COLO668 (cell line): Measurements from ENCODE around the gene PHF20.
"Not testable (repeated sequence)": the region's sequence is repeated elsewhere in the genome, so short reads cannot be mapped to it uniquely, and the experiment has no call there.

Experiments used
- DNase-seq: peaks from one replicate; lab custom pipeline; 2025; ENCODE audit not compliant: unreplicated experiment; lab: John Stamatoyannopoulos, UW

The PHF20 gene

DNA sequence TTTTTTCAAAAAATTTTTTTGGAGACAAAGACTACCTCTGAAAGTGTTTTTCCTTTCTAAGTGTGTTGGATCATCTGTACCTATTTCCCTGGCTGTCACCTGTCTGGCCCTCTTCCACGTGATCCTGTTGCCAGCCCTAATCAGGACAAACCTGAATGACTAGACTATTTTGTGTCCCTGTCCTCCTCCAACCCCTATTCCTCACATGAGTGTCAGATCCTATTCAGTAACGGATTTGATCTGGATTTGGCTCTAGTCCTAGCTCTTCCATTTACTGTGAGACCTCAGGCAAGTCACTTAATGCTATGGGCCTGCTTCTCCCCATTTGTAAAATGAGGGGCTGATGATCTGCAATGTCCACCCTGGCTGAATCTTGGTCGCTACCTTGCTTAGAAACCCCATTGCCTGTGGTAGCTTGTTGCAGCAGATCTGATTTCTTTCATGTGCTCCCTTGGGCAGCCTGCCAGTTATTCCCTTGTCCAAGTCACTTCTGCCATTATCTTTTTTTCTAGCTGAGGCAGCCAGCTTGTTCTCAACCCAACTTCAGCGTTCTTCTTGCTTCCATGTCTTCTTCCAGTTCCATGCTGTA lies 4.8 kb downstream of the PHF20 start:
- DNase-seq: peak; percentile 26

DNA sequence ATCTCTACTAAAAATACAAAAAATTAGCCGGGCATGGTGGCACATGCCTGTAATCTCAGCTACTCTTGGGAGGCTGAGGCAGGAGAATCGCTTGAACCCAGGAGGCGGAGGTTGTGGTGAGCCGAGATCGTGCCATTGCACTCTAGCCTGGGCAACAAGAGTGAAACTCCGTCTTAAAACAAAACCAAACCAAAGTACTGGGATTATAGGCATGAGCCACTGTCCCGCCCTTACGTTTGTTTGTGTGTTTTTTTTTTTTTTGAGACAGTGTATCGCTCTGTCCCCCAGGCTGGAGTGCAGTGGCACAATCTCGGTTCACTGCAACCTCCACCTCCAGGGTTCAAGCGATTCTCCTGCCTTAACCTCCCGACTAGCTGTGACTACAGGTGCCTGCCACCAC lies 12.0 kb downstream of the PHF20 start:
- not testable (repeated sequence) for DNase-seq

DNA sequence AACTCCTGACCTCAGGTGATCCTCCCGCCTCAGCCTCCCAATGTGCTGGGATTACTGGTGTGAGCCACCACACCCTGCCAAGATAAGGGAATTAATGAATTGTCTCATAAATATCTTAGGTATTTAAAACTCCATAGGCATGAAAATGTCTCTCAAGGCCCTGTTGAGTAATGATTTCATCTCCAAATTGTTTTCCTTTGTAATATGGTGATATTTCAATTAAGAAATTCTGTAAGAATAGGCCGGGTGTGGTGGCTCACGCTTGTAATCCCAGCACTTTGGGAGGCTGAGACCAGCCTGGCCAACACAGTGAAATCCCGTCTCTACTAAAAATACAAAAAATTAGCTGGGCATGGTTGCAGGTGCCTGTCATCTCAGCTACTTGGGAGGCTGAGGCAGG lies 13.7 kb downstream of the PHF20 start:
- not testable (repeated sequence) for DNase-seq

DNA sequence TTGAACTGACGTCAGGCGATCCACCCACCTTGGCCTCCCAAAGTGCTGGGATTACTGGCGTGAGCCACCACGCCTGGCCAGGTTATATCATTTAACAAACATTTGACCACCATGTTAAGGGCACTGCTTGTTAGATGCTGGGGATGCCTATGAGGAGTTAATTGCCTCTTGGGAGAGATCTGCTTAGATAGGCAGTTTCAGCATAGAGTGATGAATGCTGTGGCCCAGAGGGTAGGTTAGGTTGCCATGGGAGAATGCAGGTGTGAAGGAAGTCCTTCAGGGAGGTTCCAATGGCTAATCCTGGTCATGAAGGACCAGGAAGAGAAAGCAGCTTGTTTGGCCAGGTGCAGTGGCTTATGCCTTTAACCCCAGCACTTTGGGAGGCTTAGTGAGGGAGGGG lies 17.0 kb downstream of the PHF20 start:
- peak; percentile 39 for DNase-seq

DNA sequence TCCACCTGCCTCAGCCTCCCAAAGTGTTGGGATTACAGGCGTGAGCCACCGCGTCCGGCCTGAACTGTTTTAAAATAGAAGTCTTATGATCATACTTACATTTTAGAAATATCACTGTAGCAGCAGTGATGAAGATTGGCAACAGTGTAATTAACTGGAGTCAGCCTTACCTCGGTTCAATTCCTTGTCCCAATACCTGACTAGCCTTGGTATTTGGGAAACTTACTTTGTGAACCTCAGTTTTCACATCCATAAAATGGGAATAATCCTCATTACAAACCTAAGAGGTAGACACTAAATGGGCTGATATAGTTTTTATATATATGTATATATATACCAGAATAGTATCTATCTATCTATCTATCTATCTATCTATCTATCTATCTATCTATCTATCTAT lies 19.3 kb downstream of the PHF20 start:
- no peak for DNase-seq

DNA sequence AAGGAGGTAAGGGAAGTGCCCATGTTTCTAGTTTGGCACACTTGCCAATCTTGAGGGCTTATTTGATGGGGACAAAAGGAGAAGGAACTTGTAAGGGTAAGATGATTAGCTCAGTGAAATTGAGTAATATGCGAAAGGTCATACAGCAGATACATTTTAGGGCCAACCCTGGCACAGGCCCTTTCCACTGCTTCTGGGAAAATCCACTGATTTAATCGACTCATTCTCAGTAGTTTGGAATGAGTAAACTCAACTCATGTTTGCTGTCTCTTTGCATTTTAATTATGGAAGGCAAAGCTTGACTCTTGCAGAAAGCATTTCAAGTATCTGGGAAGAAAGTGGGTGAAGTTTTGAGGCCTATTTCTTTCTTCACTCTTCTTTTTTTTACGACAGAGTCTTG lies 20.0 kb downstream of the PHF20 start:
- no peak for DNase-seq

DNA sequence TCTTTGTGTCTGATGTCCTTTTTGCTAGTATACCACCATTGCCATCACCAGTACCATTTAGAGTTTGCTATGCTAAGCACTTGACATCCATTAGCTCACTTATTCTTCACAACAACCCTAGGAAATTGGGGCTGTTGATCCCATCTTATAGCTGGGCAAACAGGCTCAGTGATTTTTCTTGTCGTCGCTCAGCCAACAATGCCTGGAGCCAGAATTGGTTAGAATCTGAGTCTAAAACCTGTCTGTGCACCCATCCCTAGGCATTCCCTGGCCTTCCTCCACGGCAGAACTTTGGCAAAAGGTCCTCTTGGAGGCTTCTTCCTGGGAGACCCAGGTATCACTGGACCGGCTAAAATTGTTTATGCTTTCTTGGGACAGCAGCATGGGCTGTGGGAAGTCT lies 20.9 kb downstream of the PHF20 start:
- no peak for DNase-seq

DNA sequence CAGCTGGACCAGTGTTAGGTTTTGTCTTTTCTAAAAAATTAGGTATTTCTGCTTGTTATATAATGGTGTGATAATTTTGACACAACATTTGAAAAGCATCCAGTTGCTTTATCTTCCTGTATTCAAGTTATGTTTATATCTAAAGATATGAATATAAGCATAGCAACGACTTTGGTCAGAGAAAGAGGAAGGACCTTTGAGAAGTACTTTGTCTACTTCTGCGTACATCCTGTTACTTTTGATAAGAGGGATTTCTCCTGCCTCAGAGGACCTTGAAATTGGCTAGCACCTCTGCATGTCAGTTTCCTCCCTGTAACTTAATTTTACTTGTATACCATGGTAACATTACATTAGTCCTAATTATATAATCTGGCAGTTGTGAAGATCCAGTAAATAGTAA lies 24.8 kb downstream of the PHF20 start:
- no peak for DNase-seq

DNA sequence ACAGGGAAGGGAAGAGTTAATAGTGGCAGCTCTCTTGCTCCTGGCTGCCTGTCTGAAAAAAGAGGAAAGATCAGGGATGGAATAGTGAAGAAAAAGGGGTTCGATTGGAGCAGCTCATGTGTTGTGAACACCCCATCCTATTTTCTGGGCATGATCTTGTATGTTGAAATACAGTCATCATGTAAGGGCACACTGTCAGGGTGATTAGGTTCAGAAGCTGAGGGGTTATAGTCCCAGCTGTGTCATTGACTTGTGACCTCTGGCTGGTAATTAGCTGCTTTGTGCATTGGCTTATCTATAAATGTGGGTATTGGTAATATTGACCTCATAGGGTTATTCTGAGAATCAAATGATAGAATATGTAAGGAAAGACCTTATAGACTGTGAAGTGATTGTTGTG lies 30.1 kb downstream of the PHF20 start:
- DNase-seq: no peak

DNA sequence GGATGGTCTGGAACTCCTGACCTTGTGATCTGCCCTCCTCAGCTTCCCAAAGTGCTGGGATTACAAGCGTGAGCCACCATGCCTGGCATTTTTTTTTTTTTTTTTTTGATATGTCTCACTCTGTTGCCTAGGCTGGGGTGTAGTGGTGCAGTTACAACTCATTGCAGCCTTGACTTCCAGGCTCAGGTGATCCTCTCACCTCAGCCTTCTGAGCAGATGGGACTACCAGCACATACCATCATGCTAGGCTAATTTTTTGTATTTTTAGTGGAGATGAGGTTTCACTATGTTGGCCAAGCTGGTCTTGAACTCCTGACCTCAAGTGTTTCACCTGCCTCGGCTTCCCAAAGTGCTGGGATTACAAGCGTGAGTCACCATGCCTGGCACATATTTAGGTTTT lies 34.3 kb downstream of the PHF20 start:
- no peak for DNase-seq

DNA sequence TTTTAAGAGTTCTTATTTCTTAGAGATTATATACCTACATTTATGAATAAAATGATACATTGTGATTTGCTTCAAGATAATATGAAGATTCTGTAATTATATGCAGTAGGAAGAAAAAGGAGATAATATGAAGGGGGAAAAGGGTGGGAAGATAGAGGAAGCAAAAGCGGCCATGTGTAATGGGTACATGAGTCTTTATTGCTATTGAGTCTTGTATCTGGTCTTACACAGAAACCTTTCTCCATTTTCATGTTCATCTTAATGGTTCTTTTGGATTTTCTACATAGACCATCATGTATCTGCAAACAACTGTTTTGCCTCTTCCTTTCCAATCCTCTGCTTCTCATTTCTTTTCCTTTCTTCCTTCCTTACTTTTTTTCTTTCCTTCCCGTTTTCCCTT lies 36.1 kb downstream of the PHF20 start:
- no peak for DNase-seq

DNA sequence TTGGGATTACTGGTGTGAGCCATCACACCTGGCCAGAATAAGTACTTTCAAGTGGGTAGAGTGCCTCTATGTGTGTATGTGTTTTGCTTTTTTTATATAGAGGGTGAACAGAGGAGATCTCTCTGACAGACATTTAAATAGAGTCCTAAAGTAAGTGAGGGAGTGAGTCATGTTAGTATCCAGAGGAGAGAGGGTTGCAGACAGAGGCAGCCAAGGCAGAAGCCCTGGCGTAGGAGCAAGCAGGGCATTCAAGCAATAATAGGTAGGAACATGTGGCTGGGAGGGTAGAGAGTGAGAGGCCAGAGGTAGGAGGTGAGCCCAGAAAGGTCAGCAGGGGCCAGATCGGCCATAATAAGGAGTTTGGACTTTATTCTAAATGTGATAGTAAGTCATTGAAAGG lies 48.9 kb downstream of the PHF20 start:
- DNase-seq: no peak

DNA sequence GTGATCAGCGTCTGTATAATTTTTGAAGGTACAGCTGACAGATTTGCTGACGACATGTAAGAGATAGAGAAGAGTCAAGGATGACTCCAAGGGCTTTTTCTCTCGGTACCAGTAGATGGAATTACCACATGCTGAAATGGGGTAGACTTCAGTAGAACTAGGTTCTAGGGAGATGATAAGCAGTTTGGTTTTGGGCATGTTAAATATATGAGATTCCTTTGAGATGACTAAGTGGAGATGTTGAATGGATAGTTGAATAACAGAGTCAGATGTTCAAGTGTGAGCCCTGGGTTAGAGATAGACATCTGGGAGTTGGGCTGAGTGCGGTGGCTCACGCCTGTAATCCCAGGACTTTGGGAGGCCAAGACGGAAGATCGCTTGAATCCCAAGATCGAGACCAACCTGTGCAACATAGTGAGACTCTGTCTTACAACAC lies 50.0 kb downstream of the PHF20 start:
- DNase-seq: no peak

DNA sequence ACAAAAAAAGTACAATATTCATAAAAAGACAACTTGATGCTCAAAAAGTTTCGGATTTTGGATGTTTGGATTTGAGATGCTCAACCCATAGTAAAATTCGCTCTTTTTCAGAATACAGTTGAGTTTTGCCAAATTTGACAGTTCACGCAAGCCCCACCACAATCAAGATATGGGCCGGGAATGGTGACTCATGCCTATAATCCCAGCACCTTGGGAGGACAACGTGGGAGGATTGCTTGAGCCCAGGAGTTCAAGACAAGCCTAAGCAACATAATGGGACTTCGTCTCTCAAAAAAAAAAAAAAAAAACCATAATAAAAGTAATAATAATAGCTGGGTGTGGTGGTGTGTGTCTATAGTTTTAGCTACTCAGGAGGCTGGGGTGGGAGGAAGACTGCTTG lies 51.3 kb downstream of the PHF20 start:
- DNase-seq: no peak

DNA sequence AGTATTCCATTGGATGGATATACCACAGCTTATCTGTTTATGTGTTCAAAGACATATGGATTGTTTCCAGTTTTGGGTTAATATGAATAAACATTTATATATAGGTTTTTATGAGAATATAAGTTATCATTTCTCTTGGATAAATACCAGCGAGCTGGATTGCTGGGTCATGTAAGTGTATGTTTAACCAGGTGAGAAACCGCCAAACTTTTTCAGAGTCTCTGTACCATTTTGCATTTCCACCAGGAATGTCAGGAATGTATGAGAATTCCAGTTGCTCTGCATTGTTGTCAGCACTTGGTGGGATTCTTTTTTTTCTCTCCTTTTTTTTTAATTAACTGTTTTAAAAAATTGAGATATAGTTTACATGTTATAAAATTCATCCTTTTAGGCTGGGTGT lies 52.1 kb downstream of the PHF20 start:
- no peak for DNase-seq

DNA sequence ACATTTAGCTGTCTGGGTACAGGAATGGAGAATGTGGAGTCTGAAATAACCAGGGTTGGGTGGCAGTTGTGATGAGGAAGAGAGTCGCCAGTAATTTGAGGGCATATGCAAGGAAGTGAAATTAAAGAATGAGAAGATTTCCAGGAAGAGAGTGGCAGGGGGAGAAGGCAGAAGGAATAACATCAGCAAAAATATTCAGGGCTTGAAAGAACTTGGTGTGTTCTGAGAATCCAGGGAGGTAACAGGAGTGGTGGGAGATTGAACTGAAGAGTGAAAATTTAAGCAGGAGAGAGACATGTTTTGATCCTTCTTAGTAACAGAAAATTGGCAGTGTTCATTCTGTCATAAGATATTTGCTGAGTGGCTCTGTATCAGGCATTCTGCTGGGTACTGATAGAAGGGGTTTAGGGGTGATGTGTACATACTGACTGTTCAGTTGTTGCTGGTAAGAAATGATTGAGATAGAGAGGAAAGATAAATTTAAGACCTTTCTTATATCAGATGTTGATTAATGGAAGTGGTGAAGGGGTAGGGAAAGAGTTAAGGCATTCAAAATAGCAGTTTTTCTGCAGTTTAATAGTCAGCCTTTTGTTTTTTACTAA lies 54.7 kb downstream of the PHF20 start:
- no peak for DNase-seq

DNA sequence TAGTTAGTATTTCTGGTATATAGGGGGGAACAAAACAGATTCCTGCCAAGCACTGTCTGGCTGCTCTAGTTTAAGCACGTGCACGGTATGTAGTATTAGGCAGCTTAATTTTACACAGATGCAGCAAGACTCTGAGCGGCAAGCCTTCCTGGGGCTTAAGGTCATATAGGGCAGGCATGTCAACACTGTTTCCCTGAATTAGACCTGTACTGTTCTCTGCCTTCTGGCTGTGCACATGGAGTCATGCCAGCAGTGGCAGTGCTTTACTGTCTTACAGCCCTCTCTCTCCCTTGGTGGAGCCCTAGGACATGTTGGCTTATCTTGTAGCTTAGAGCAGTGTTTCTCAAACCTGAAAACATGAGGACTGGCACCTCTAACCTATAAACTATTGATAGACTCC lies 56.6 kb downstream of the PHF20 start:
- no peak for DNase-seq

DNA sequence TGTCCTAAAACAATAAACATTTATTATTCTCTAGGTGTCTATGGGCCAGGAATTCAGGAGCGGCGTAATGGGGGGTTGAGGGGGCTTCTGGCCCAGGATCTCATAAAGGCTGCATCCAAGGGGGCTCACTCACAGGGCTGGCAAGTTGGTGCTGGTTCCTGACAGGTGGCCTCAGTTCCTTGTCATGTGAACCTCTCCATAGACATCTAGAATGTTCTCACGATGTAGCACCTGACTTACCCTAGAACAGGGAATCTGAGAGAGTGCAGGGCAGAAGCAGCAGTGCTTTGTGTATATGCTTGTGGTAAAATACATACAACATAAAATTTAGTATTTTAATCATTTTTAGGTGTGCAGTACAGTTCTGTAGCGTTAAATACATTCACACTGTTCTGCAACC lies 57.1 kb downstream of the PHF20 start:
- DNase-seq: no peak

DNA sequence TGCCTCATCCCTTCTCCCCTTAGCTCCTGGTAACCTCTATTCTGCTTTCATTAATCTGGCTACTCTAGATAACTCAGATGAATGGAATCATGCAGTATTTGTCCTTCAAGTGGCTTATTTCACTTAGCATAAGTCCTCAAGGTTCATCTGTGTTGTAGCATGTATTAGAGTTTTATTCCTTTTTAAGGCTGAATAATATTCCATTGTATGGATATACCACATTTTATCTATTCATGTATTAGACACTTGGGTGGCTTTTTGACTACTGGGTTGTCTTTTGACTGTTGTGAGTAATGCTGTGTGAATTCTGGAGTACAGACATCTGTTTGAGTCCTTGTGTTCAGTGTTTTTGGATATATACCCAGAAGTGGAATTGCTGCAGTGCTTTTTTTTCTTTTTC lies 58.4 kb downstream of the PHF20 start:
- DNase-seq: no peak

DNA sequence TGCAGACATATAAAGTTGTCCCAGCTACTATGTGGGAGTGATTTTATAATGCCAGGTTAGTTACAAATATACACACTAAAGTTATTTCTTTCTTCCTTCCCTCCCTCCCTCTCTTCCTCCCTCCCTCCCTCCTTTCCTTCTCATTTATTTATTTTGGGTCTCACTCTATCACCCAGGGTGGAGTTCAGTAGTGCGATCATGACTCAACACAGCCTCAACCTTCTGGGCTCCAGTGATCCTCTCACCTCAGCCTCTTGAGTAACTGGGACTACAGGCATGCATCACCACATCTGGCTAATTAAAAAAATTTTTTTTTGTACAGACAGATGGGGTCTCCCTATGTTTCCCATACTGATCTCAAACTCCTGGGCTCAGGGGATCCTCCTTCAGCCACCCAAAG lies 59.2 kb downstream of the PHF20 start:
- DNase-seq: no peak

DNA sequence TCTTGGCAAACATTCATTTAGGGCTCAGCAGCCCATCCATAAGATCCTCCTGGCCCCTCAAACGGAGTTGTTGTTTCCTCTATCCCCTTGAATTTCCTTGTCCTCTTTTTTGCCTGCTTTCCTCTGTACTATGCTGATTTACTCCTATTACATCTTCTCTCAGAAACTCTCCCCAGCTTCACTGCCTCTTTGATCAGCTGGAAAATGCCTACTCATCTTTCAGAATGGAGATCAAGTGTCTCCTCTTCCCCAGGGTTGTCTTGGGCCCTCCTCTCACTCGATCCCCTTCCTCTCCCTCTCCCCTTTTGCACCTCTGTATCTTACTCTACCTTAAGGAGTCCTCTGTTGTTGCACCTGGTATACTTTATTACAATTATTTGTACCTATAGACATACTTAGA lies 60.2 kb downstream of the PHF20 start:
- no peak for DNase-seq

DNA sequence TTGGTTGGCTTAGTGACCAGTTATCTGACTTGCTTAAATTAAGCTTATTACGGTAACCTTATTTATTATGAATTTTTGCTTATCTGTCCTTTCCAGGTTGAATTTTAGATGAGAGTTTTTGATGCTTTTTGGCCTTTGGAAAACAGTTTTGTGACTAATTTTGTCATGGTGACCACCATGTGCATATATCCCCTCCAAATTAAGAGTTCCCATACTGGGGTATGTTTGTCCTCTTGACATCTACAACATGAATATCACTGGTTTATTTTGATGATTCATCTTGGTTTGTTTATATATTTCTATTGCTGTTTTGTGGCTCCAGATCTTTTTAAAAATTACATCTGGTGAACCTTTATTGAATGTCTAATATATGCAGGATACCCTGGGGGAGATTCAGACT lies 61.4 kb downstream of the PHF20 start:
- DNase-seq: no peak

DNA sequence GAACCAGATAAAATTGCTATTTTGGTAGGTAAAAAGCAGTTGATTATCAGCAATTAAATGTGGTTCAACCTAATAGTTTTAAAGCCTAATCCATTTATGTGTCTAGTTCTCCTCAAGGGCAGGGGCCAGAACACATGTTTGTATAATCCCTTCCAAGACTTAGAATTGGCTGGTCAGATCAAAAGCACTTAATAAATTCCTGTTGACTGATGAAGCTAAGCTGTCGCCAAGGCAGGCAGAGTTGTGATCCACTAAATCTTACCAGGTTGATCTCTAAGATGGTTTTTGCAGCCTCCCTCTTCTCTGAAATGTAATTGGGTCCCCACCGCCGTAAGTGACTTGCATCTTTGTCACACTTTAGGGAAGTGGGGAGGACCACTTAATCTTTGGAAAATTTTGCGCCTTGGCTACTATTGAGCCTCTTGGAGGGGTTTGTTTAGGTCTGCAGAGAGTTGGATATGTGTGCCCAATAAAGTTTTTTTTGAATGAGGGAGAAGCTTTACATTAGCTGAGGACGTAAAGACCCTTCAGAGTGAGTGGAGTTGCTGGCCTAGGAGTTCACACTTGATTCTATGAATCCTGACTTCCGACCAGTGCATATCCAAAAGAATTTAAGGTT lies 65.9 kb downstream of the PHF20 start:
- no peak for DNase-seq
